Stimulated activated CD8-positive, alpha-beta memory T cell treated with anti-CD3 and anti-CD28 coated beads, Interleukin-4, amount 100 ng/mL, for 24 hours (primary cell): ENCODE measurements around the gene RPL29.

Experiments used
- DNase-seq: peaks from one replicate; pipeline ENCODE4 v3.0.0-alpha.2; 2020; ENCODE audit warnings: low read depth

RPL29 gene

DNA sequence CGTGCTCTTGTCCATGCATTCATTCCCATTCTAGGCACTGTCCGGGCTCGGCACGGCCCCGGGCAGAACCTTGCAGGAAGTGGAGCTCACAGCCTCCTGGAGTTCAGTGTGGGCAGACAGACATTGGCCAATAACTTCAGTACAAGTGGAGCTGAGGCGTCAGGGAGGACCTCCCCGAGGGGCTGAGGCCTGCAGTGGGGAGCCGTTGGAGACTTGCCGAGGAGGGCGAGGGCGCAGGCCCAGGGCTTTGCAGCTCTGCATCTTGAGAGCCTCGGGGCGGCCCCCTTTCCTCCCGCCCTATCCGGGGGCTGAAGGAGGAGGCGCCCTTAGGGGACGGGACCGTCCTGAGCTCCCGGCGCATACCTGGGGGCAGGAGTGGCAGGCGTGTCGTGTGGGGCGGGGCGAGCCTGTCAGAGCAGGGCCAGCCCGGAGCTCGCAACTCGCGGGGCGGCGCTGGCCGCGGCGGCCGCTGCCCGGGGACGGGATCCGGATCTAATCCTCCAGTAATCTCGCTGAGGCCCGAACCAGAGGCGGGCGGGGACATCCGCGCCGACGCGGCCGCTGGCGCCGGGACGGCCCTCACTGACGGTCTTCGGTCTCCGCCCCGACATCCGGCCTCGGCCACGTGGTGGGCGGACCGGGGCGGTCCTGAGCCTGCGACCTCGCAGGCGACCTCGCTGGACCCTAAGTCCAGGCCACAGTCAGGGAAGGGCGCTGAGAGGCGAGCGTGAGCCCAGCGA lies 12.7 kb downstream of the RPL29 start, which contains the start of gene ACY1:
TSS of gene ACY1 (plus strand) at position 698 of the 740 bp plus-strand sequence. CDS start 530 bp downstream, outside the sequence.
- peak; percentile 74 for DNase-seq

DNA sequence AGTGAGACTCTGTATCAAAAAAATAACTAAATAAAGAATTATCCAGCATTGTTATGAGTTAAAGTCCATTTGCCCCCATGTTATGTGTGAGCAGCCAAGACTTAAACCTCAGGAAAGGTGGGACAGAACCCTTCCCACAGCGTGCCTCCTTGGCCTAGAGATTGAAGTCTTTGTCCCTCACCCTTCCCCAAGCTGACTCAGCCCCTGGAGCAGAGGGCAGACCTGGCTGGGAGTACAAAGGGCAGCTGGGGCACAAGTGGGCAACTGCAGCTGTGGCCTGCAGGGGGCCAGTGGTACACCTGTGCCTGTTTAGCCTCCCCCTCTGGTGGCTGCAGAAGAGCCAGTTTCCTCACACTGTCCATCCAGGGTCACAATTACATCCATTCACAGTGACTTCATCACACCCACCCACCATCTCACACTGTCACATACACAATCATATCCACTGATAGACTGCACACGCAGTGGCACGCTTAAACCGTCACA lies 13.3 kb downstream of the RPL29 start:
- no peak for DNase-seq

DNA sequence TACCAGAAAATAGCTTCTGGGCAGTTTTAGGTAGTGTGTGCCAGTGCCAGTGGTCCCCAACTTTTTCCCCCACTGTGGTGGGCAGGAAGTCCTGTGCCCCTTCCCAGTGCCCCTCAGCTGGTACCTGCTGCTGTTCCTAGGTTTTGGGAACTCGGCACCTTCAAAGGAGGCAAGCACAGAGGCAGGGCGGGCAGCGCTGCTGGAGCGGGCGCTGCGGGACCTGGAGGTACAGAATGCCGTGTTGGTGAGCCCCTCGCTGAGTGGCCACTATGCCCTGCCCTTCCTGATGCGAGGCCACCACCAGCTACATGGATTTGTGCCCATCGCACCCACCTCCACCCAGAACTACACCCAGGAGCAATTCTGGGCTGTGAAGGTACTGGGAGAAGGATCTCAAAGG lies 15.4 kb downstream of the RPL29 start:
- DNase-seq: no peak

DNA sequence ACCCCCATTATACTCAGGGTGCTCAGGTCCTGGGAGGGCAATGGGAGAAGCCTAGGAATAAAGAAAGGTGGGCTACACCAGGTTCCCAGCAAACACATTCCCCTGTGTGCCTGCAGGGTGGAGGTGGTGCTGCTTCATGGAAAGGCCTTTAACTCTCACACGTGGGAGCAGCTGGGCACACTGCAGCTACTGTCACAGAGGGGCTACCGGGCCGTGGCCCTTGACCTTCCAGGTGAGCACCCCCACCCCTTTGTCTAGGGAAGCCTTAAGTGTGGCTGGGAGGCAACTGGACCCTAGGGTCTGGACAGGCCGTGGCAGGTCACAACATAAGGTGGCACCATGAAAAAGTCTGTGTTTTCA lies 17.6 kb downstream of the RPL29 start:
- DNase-seq: no peak

DNA sequence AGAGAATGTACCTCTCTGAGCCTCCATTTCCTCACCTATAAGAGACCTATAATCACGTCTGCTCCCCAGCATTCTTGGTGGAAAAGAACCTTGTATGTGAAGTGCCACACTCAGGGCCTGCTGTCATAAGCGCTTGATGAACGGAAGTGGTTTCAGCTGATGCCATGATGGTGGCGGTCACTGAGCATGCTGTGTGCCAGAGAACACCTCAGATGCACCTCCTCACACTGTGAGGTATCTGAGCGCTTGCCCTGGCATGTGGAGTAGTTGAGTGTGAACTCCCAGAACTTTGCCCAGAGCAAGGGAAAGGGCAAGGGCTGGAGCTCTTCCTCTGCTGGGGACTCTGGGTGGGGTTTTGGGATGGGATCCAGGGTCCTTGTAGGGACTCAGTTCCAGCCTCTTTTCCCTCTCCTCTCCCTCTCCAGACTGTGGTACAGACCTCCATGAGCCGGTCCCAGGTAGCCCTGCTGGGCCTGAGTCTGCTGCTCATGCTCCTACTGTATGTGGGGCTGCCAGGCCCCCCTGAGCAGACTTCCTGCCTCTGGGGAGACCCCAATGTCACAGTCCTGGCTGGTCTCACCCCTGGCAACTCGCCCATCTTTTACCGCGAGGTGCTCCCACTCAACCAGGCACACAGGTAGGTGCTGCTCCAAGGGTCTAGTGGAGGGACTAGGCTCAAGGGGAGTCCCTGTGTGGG lies 18.1 kb downstream of the RPL29 start:
- no peak for DNase-seq

DNA sequence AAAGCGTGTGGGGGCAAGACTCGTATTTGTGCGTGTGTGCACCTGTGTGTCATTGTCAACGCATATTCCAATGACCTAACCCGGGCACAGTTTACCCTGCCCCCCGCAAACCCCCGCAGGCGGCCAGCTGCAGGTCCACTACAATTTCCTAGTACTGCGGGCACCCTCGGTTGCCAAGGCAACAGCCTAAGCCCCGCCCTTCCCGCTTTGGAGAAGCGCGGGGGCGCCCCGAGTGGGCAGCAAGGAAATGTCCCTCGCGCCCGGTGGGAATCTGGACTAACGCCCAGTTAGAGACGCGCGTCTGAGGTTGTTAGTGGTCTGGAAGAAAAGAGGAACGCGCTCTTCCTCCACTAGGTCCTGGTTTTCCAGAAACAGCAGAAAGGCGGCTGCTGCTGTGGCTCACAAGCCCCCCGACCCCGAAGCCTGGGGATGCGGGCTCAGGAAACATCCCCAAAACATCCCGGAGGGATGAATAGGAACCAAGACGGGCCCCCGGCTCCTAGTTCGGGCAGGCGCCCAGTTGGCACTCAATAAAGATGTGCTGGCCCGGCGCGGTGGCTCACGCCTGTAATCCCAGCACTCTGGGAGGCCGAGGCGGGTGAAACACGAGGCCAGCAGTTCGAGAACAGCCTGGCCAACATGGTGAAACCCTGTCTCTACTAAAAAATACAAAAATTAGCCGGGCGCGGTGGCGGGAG lies 19.7 kb downstream of the RPL29 start:
- no peak for DNase-seq

DNA sequence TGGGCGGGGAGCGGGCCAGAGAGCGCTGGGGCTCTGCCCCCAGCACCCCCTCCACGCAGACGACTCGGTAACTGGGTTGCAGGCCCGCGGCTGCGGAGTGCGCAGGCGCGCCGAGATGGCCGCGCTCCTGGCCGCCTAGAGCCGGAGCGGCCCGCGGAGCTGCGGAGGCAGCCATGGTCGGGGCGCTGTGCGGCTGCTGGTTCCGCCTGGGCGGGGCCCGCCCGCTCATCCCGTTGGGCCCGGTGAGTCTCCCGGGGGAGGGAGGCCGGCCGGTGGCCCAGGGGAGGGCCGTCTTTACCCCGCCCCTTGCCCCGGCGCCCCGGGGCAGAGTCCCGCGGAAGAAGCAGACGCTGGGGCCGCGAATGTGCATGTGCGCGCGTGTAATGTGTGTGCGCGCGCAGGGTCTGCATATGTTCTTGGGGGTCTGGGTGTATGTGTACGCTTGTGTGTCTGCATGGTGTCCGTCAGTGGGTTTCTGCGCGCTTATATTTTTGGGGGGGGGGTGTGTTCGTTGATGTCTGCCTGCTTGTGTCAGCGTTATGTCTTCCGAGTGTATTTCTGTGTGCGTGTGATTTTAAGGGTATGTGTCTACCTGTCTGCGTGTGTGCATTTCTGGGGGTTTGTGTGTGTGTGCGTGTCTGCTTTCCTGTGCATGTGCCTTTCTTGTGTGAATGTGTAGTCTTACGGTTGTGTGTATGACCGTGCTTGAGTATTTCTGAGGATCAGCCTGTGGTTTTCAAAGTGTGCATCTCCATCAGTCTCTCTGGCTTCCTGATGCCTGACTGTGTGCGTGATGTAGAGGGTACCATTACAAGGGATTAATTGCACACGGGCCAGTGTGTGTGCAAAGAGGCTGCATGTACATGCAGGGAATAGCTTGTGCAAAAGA lies 20.5 kb downstream of the RPL29 start, which contains the start of gene ABHD14A:
TSS of gene ABHD14A (plus strand) at position 102 of the 889 bp plus-strand sequence. CDS start at position 174, 72 bp downstream.
- DNase-seq: peak; percentile 51

DNA sequence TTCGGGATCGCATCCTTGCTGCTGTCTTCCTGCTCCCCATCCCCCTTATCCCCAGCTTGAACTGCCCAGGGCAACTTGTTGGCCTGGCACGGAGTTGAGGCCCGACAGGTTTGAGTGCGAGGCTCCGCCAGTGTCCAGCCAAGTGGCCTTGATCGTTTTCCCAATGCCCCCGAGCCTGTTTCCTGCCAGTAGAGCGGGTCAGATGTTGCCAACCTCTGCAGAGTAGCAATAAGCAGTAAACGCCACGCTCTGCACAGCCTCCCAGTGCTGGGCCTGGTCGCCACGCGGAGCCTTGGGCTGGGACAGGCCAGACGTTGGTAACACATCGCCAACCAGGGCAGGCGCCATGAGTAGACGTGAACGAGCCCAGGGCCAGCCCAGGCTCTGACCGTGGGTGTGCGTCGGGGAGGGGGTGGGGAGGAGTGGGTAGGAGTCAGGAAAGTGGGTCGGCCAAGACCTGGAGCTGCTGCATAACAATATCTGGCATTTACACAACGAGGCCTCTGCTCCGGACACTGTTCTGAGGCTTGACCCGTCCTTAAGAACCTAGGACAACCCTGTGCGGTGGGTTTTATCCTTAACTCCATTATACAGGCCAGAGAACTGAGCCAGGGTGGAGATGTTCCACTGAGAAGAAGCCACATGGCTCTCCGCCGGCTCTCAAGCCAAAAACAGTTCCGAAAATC lies 21.3 kb downstream of the RPL29 start:
- no peak for DNase-seq

DNA sequence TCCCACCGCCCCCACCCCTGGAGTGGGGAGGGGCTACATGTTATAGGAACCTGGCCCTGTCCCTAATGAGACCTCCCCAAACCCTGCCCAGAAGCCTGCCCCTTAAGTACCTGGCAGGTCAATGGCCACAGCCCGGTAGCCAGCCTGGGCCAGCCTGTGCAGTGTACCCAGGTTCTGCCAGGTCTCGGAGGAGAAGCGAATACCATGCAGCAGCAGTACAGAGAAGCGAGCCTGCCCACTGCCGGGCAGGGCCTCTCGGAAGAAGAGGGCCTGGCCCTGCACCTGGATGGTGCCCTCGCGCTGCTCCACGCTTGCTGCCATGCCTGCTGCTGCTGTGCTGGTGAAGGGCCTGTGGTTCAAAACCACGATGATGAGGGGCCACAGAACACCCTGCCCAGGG lies 24.3 kb downstream of the RPL29 start:
- DNase-seq: no peak

DNA sequence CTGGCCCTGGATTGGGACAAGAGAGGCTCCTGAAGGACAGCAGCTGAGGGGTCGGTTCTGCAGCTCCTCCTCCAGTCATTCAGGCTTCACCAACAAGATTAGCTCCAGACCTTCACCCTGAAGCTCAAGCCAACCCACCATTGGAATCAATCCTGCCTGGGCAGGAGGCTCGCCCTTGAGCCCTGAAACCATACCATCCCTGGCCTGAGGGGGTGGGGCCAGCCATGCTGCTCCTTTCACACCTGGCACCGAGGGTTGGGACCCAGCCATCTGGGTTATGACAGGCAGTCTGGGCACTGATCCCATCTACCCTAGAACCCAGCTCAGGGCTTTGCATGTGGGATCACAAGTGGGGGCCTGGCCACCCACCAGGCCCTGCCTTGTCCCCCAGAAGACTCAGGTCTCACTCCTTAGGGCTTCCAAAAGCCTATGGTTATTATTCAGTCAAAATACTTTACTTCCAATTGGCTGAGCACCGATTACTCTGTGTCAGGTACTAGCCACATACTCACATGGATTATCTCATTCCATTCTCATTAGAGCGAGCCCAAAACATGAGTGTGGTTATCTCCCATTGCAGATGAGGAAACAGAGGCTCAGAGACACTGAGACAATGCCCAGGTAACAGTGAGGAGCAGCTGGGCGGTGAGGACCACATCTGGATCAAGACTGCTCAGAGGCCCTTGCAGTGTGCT lies 24.9 kb downstream of the RPL29 start:
- no peak for DNase-seq

DNA sequence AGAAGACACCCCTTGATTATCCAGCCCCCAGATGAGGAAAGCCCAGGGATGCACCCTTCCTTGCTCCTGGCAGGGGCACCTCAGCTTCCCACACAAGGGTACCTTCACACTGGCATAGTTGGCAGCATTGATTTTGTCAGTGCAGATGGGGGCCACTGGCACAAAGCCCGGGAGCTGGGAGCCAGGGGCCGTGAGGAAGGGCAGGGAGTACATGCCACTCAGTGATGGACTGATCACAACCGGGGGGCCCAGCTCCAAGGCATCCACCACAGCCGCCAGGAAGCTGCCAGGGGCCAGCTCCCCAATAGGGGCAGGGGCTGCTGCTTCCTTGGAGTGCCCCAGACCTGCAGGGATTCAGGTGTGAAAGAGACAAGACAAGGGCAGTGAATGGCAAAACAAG lies 25.9 kb downstream of the RPL29 start:
- DNase-seq: no peak

DNA sequence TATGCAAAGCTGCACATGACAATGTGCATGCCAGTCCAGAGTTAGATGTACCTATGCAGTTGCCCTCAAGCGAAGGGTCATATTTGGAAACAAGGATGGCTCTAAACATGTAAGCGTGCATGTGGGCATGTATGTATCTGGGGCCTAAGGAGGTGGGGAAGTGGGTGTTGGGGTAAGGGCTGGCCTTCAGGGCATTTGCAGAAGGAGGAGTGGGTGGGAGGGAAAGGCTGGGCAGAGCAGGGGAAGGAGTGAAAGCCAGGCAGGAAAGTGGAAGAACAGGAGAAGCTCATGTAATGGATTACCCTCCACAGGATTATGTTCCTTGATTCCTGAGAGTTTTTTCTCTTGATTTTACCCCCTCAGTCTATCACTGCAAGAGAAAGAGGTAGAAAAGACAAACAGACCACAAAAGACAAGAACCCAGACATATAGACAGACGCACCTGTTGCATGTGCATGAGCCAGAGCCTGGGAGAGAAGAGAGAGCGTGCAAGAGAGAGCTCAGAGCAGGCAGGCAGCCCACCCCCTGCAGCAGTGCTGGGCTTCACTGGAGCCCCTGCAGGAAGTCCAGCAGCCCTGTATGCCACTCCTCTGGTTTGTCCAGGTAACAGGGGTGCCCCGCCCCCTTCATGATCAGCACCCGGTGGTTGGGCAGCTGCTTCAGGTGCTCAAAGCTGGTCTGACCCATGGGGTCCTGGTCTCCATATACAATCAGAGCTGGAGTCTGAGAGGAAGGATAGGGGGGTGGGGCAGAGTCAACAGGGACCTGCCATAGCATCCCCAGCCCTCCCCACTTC lies 26.6 kb downstream of the RPL29 start:
- no peak for DNase-seq

DNA sequence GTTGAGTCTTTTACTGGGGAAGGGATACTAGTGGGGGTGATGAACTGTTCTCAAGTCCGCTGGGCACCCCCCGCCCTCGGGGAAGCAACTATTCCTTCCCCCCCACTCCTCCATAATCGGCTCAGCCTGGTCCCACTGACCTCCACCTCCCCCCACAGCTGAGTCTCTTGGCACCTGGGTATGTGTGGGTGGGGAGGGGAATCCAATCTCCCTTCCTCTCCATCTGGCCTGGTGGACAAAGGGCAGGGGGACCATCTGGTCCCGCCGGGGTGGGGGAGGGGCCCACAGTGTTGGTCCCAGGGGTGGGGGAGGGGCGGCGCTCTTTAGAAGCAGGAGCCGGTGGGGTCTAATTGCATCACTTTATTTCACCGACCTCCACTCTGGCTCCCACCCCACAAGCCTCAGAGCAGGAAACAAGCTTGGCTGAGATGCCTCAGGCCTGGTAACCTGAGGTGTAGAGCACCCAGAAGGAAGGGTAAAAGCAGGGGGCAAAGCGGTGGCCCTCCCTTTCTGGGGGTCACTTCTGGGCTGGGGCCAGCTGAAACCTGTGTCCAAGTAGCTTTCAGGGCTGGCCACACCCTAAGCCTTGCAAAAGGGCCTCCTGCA lies 27.4 kb downstream of the RPL29 start:
- DNase-seq: no peak

DNA sequence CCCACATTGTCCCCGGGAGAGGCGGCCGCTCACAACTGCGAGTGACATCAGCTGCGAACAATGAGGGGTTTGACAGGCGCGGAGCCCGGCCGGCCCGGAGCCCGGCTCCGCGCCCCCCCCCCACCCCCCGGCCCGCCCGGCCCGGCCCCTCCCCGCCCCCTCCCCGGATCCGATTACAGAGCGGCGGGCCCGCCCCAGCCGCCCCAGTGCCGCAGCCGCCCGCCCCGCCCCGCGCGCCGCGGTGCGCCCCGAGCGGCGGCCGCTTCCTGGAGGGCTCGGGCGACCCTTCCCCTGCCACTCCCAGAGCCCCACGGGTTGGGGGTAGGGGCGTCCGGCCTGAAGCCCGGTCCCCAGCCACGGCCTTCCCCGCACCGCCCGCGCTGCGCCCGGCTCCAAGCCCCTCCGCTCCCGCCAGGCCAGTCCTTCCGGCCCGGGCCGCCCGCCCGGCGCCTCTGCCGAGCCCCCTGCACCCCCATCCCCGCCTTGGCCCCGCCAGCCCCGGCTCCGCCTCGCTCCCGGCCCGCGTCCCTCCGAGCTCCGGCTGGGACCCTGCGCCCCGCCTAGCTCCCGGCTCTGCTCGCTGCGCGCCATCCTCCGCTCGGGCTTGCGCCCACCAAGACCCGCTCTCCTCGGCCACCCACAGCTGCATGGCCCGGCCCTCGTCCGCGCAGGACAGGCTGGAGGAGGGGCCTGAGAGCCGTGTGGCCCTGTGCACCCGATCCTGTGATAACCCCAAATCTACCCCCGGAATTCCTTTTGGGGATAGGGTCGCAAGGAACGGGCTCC lies 28.1 kb downstream of the RPL29 start, which contains the start of gene PCBP4:
TSS of gene PCBP4 (minus strand) at position 71 of the 786 bp plus-strand sequence. CDS start 6,214 bp downstream, outside the sequence.
- DNase-seq: no peak

DNA sequence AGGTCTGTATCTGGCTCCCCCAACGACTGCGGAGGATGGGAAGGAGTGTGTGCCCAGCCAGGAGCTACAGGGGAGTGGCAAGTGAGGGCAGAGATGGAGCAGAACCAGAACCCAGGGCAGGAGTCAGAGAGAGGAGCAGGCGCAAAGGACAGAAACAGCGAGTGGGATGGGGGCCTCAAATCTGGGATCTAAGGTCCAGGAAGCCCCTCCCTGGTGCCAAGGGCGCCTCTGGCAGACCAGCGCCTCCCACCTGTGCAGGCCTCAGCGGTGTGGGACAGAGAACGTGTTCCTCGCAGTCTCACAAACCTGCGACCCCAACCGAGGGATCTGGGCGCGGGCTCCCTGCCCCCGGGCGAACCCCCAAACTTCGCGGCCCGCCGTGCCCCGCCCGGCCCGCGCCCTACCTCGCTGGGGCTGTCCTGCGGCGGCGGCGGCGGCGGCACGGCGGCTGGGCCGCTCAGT lies 28.7 kb downstream of the RPL29 start:
- no peak for DNase-seq

DNA sequence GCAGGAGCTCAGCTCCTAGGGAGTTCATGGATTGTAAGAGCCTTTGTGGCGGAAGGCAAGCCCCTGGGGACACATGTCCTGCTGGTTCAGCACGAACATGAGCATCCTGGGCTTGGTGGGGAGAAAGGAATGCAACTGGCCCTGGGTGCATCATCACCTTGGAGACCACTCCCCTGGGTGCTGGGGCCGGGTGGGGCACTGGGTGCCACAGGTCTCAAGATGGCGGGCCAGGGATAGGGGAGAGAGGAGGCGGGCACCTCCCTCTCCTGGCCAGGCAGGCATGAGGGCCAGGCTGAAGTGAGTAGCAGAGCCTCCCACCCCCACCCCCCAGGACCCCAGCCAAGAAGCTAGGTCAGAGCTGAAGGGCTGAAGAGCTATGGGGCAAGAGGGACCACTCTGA lies 29.2 kb downstream of the RPL29 start:
- no peak for DNase-seq

DNA sequence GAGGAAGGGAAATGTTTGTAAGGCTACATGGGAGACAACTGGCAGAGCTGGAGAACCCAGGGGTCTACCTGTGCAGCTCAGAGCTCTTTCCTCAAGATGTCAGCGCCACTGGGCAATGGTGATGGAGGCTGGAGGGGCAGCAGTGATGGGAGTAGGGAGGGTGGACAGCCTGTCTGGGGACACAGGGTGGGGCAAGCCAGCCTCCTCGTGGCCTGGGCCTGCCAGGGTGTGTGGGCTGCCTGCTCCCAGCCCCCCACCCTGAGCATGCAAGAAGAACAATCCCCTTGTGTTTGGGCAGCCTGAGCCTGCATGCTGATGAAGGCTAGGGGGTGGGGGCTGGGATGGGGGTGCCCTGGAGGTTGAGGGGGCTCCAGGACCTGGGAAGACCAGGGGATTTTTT lies 29.7 kb downstream of the RPL29 start:
- no peak for DNase-seq

DNA sequence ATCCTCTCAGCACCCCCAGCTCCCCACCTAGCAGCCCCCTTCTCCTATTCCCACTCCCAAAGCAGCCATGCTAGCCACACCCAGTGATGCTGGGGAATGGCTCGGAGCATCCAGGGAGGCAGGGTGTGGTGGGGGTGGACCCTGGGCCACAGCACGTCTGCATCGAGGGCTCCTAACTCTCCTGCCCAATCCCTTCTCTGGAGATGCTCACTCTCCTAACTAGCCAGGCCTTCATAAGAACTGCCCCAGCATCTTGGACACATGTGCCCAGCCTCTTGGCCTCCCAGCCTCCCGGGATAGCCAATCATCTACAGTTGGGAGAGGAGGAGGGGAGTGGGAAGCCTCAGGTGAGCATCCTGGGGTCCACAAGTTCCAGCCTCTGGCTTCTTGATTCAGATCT lies 31.2 kb downstream of the RPL29 start:
- no peak for DNase-seq
